HCT116 (cell line): ENCODE measurements around the gene MIA2. TPM values are rescaled to one million over a fixed set of nuclear protein-coding genes. Genes with fewer than 3 reads are reported as not detected.
A peak's percentile ranks its signal among the peaks of the same experiment; 100 is the strongest.

Source experiments
- ATAC-seq: fragments of 200-7000 bp; cut with Tn5 transposase; 2 replicates; pipeline ENCODE4 v1.9.1; 2020; ENCODE audit warnings: mild to moderate bottlenecking, moderate library complexity
- BruUV-seq: library from RNA; stranded (reverse); fragments of 400-500 nt; replicated peaks from 2 replicates; lab custom pipeline; 2021; lab: Mats Ljungman, UMichigan
- CTCF ChIA-PET: fragments of 300-600 bp; sonication (Branson Sonifier 250); formaldehyde crosslinking; loops from one replicate; lab custom pipeline; 2021; ENCODE audit warnings: antibody characterized with exemption; lab: Charles Lee
- POLR2A ChIA-PET: fragments of 300-600, 350-600 bp; sonication (Branson Sonifier 250); formaldehyde crosslinking; loops from one replicate; lab custom pipeline; 2021; ENCODE audit warnings: antibody characterized with exemption; lab: Charles Lee
- RAD21 ChIA-PET, 2 experiments: fragments of 300-600 bp; sonication (Branson Sonifier 250); formaldehyde crosslinking; loops; one replicate each; lab custom pipeline; 2023; ENCODE audit warnings: low total read pairs in 2 of 2; ENCODE audit not compliant: uncharacterized antibody in 2 of 2, unreplicated experiment in 2 of 2, low non-redundant PET in 1 of 2; lab: Charles Lee
- DNase-seq: peaks from one replicate; pipeline ENCODE4 v3.0.0-alpha.2; 2010; ENCODE audit warnings: low read depth, low spot score
- H2AFZ ChIP-seq: fragments of 200-600 bp; shearing (Covaris generic), sonication (generic); 2 replicates; pipeline ENCODE4 v1.6.1; 2017; ENCODE audit warnings: low read depth, mixed run types, mixed read lengths, antibody characterized with exemption, low read length; ENCODE audit not compliant: poor library complexity, severe bottlenecking
- H3K27ac ChIP-seq: 2 replicates; pipeline ENCODE4 v1.5.1; 2012; ENCODE audit warnings: low read depth, low read length
- H3K27me3 ChIP-seq: fragments of 200-600 bp; sonication (generic); 2 replicates; pipeline ENCODE4 v1.6.1; 2016; ENCODE audit warnings: mixed run types, low read length, mixed read lengths; ENCODE audit not compliant: insufficient read depth
- H3K36me3 ChIP-seq, 2 experiments: fragments of 200-500 bp in 1 of 2; fragments of 200-600 bp in 1 of 2; sonication (Bioruptor generic) in 1 of 2; sonication (generic) in 1 of 2; 2 replicates each; pipeline versions ENCODE4 v1.5.1 to v1.6.1; 2014 to 2016; ENCODE audit warnings: low read length in 2 of 2, inconsistent platforms in 1 of 2, mixed read lengths in 1 of 2, mixed run types in 1 of 2; ENCODE audit not compliant: insufficient read depth in 2 of 2, control insufficient read depth in 1 of 2
- H3K4me1 ChIP-seq, 2 experiments: fragments of 200-600 bp in 1 of 2; sonication (generic) in 1 of 2; 2 replicates each; pipeline versions ENCODE4 v1.5.1 to v1.6.1; 2012 to 2017; ENCODE audit warnings: low read length in 2 of 2, inconsistent platforms in 1 of 2, mild to moderate bottlenecking in 1 of 2, mixed read lengths in 1 of 2, mixed run types in 1 of 2, moderate library complexity in 1 of 2; ENCODE audit not compliant: insufficient read depth in 2 of 2, control insufficient read depth in 1 of 2
- H3K4me2 ChIP-seq: fragments of 200-600 bp; sonication (generic); 2 replicates; pipeline ENCODE4 v1.6.1; 2017; ENCODE audit warnings: mixed run types, low read length, mixed read lengths
- H3K4me3 ChIP-seq, 2 experiments: fragments of 200-600 bp in 1 of 2; sonication (generic) in 1 of 2; replicated peaks in 1 of 2; 2 replicates each; pipeline ENCODE4 v1.5.1; 2011 to 2016; ENCODE audit warnings: low read length in 2 of 2, control low read depth in 1 of 2, low read depth in 1 of 2, mild to moderate bottlenecking in 1 of 2, mixed read lengths in 1 of 2, mixed run types in 1 of 2
- H3K79me2 ChIP-seq: fragments of 200-600 bp; sonication (generic); 2 replicates; pipeline ENCODE4 v1.6.1; 2017; ENCODE audit warnings: mild to moderate bottlenecking, mixed run types, low read length, moderate library complexity, mixed read lengths; ENCODE audit not compliant: insufficient read depth
- H3K9ac ChIP-seq: fragments of 200-600 bp; sonication (generic); 2 replicates; pipeline ENCODE4 v1.6.1; 2016; ENCODE audit warnings: low read length, mixed read lengths
- H3K9me2 ChIP-seq: fragments of 200-600 bp; sonication (generic), shearing (Covaris generic); 2 replicates; pipeline ENCODE4 v1.6.1; 2017; ENCODE audit warnings: mixed run types, mild to moderate bottlenecking, moderate library complexity; ENCODE audit not compliant: insufficient read depth
- H3K9me3 ChIP-seq, 2 experiments: fragments of 200-500 bp in 1 of 2; fragments of 200-600 bp in 1 of 2; sonication (Bioruptor generic) in 1 of 2; sonication (generic) in 1 of 2; 2 replicates each; pipeline ENCODE4 v1.6.1; 2014 to 2017; ENCODE audit warnings: low read length in 2 of 2, mixed read lengths in 2 of 2, inconsistent platforms in 1 of 2, low read depth in 1 of 2, mild to moderate bottlenecking in 1 of 2, mixed run types in 1 of 2, moderate library complexity in 1 of 2; ENCODE audit not compliant: control insufficient read depth in 1 of 2, insufficient read depth in 1 of 2
- H4K20me1 ChIP-seq: fragments of 200-600 bp; sonication (generic), shearing (Covaris generic); 2 replicates; pipeline ENCODE4 v1.6.1; 2017; ENCODE audit warnings: mixed run types, mild to moderate bottlenecking, moderate library complexity; ENCODE audit not compliant: insufficient read depth
- CBX3 ChIP-seq: IDR thresholded peaks from 2 replicates; pipeline ENCODE4 v1.6.1; 2012; ENCODE audit warnings: low read depth
- CEBPB ChIP-seq: IDR thresholded peaks from 2 replicates; pipeline ENCODE4 v1.6.1; 2012; ENCODE audit warnings: low read depth
- EZH2 ChIP-seq: fragments of 200-600 bp; sonication (generic); IDR thresholded peaks from 2 replicates; pipeline ENCODE4 v1.6.1; 2017; ENCODE audit warnings: antibody characterized with exemption, mixed run types
- EZH2phosphoT487 ChIP-seq: fragments of 200-600 bp; IDR thresholded peaks from 2 replicates; pipeline ENCODE4 v1.6.1; 2018; ENCODE audit warnings: antibody characterized with exemption, borderline replicate concordance
- JUND ChIP-seq: IDR thresholded peaks from 2 replicates; pipeline ENCODE4 v1.6.1; 2012
- REST ChIP-seq: IDR thresholded peaks from 2 replicates; pipeline ENCODE4 v1.6.1; 2012; ENCODE audit warnings: low read depth
- SIN3A ChIP-seq: IDR thresholded peaks from 2 replicates; pipeline ENCODE4 v1.6.1; 2012; ENCODE audit warnings: low read depth
- SRF ChIP-seq: IDR thresholded peaks from 2 replicates; pipeline ENCODE4 v1.6.1; 2012; ENCODE audit warnings: low read depth
- YY1 ChIP-seq: IDR thresholded peaks from 2 replicates; pipeline ENCODE4 v1.6.1; 2011; ENCODE audit warnings: low read length, low read depth, moderate library complexity, mild to moderate bottlenecking; ENCODE audit not compliant: insufficient replicate concordance; ENCODE audit errors: extremely low read depth
- ZBTB33 ChIP-seq: IDR thresholded peaks from 2 replicates; pipeline ENCODE4 v1.6.1; 2011; ENCODE audit warnings: mild to moderate bottlenecking, low read length, moderate library complexity; ENCODE audit not compliant: insufficient replicate concordance; ENCODE audit errors: extremely low read depth
- intact Hi-C: fragments of 100-400 bp; cut with micrococcal nuclease; formaldehyde crosslinking; loops from 2 replicates; pipeline ENCODE4 v1.10.0; 2022
- total RNA-seq: library from RNA; stranded (reverse); gene quantifications from one replicate; pipeline ENCODE4 v1.2.1, GENCODE V29; 2021; ENCODE audit not compliant: unreplicated experiment
- TF ChIP-seq, protein P1 (sequence below), 3 experiments: fragments of 200-600 bp in 1 of 3; sonication (generic) in 1 of 3; IDR thresholded peaks in 2 of 3; conservative IDR thresholded peaks in 1 of 3; 2 replicates each; pipeline ENCODE4 v1.5.1; 2012 to 2017; ENCODE audit warnings: low read depth in 2 of 3, low read length in 2 of 3, antibody characterized with exemption in 1 of 3, borderline replicate concordance in 1 of 3, control low read depth in 1 of 3, mild to moderate bottlenecking in 1 of 3, mixed read lengths in 1 of 3, mixed run types in 1 of 3, moderate library complexity in 1 of 3; ENCODE audit not compliant: insufficient read depth in 1 of 3

Gene MIA2
- total RNA-seq, 1 experiment from 2014 or later = 31.1 TPM

GRCh38 chr14:39268393-39268792 is 34.7 kb downstream of the MIA2 start:
- Histone ChIP-seq H3K36me3 (no peaks in the 10 kb centered on the region), H3K4me2 (peak overlapping the region; percentile 76), H3K9ac (peak overlapping the region; percentile 86), H3K9me2 (no peaks in the 10 kb centered on the region), H3K27ac (no peak overlapping the region), H3K4me1 (peaks cover 26 to 51% of the 10 kb centered on the region in 2 experiments), H3K27me3 (no peaks in the 10 kb centered on the region), H3K79me2 (peaks cover 61% of the 10 kb centered on the region), H3K4me3 (peak overlapping the region; percentile 85 to 93), H2AFZ (no peak overlapping the region), H4K20me1 (no peaks in the 10 kb centered on the region), H3K9me3 (peaks cover 0 to 5% of the 10 kb centered on the region in 2 experiments; a peak in 1 of 4 replicates)
- CTCF ChIA-PET = no interaction called here
- DNase-seq = no peak
- intact Hi-C loops = loop anchor here (5.0 kb wide), 3 partner anchors 51 to 164 kb away; partner anchors contain the start of genes FBXO33 and GEMIN2
- POLR2A ChIA-PET = interaction anchor here (0.9 to 1.2 kb wide), 2 partner anchors 66 to 98 kb away, joined by 3 to 5 read pairs; partner anchors contain the start of gene TRAPPC6B
- TF ChIP-seq SRF (no peak), YY1 (no peak)
- TF ChIP-seq, protein P1, sequence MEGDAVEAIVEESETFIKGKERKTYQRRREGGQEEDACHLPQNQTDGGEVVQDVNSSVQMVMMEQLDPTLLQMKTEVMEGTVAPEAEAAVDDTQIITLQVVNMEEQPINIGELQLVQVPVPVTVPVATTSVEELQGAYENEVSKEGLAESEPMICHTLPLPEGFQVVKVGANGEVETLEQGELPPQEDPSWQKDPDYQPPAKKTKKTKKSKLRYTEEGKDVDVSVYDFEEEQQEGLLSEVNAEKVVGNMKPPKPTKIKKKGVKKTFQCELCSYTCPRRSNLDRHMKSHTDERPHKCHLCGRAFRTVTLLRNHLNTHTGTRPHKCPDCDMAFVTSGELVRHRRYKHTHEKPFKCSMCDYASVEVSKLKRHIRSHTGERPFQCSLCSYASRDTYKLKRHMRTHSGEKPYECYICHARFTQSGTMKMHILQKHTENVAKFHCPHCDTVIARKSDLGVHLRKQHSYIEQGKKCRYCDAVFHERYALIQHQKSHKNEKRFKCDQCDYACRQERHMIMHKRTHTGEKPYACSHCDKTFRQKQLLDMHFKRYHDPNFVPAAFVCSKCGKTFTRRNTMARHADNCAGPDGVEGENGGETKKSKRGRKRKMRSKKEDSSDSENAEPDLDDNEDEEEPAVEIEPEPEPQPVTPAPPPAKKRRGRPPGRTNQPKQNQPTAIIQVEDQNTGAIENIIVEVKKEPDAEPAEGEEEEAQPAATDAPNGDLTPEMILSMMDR (IDR thresholded peaks at IDR 0.05 in 2 of 3, conservative IDR thresholded peaks at IDR 0.05 in 1 of 3; ENCODE audit: borderline replicate concordance in 1 of 3, insufficient read depth in 1 of 3, low read depth in 2 of 3, low read length in 2 of 3) = no peak
- RAD21 ChIA-PET = no interaction called here
- no TSS peak for BruUV-seq
- no peak for ATAC-seq

DNA sequence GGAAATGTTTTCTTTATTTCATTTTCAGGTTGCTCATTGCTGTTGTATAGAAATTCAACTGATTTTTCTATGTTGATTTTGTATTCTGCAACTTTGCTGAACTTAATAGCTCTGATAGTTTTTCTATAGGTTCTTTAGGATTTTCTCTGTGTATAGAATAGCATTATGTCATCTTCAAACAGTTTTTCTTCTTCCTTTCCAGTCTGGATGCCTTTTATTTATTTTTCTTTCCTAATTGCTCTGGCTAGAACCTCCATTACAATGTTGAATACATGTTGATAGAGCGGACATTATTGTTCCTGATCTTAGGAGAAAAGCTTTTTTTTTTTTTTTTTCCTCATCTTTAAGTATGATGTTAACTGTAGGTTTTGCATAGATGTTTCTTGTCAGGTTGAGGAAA is 39.2 kb downstream of the MIA2 start:
- Histone ChIP-seq H2AFZ (no peak overlapping the region), H3K4me3 (no peak overlapping the region), H3K9me2 (no peaks in the 10 kb centered on the region), H3K4me1 (peaks cover 18 to 21% of the 10 kb centered on the region in 2 experiments; a peak in 3 of 4 replicates), H3K9ac (no peak overlapping the region), H4K20me1 (no peaks in the 10 kb centered on the region), H3K27ac (no peak overlapping the region), H3K4me2 (no peak overlapping the region), H3K79me2 (peaks cover 93% of the 10 kb centered on the region), H3K9me3 (peaks cover 0 to 8% of the 10 kb centered on the region in 2 experiments; a peak in 1 of 4 replicates), H3K27me3 (no peaks in the 10 kb centered on the region), H3K36me3 (no peaks in the 10 kb centered on the region; a peak in 1 of 4 replicates)
- no TSS peak for BruUV-seq
- POLR2A ChIA-PET = no interaction called here
- RAD21 ChIA-PET = no interaction called here
- ATAC-seq = no peak
- CTCF ChIA-PET = no interaction called here
- DNase-seq = no peak
- intact Hi-C loops = no loop called here
- no peak for TF ChIP-seq JUND
- TF ChIP-seq CEBPB = no peak
- no peak for TF ChIP-seq SIN3A
- no peak for TF ChIP-seq REST
- no peak for TF ChIP-seq ZBTB33
- no peak for TF ChIP-seq EZH2phosphoT487
- TF ChIP-seq CBX3 = no peak
- TF ChIP-seq EZH2 = no peak
- no peak for TF ChIP-seq YY1
- TF ChIP-seq SRF = no peak
